ENCODE data around the gene NOSTRIN.

The NOSTRIN gene

DNA sequence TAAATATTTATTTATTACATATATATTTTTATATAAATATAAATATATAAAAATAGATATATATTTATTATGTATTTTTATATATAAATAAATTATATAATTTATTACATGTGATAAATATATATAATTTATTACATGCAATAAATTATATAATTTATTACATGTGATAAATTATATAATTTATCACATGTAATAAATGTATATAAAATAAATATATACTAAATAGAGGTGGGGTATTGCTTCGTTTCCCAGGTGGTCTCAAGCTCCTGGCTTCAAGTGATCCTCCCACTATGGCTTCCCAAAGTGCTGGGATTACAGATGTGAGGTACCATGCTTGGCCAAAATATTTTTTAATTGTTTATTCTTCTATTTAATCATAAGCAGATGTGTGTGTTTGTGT, 95.0 kb downstream of the NOSTRIN start:
- no peak overlapping the region for H3K27ac ChIP-seq
- TF ChIP-seq, protein P1, sequence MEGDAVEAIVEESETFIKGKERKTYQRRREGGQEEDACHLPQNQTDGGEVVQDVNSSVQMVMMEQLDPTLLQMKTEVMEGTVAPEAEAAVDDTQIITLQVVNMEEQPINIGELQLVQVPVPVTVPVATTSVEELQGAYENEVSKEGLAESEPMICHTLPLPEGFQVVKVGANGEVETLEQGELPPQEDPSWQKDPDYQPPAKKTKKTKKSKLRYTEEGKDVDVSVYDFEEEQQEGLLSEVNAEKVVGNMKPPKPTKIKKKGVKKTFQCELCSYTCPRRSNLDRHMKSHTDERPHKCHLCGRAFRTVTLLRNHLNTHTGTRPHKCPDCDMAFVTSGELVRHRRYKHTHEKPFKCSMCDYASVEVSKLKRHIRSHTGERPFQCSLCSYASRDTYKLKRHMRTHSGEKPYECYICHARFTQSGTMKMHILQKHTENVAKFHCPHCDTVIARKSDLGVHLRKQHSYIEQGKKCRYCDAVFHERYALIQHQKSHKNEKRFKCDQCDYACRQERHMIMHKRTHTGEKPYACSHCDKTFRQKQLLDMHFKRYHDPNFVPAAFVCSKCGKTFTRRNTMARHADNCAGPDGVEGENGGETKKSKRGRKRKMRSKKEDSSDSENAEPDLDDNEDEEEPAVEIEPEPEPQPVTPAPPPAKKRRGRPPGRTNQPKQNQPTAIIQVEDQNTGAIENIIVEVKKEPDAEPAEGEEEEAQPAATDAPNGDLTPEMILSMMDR (IDR thresholded peaks at IDR 0.05): no peak
- no peaks in the 10 kb centered on the region for H3K9me3 ChIP-seq (ENCODE audit: control insufficient read depth, low read length)
- H3K4me3 ChIP-seq (ENCODE audit: low read depth, low read length): no peak overlapping the region
- no peak overlapping the region for H2AFZ ChIP-seq
- H3K4me2 ChIP-seq (ENCODE audit: low read length): no peak overlapping the region
- no peaks in the 10 kb centered on the region for H3K27me3 ChIP-seq (ENCODE audit: control insufficient read depth, insufficient read depth, low read length)
- H3K9ac ChIP-seq: no peak overlapping the region
- no peaks in the 10 kb centered on the region for H3K79me2 ChIP-seq
- no peaks in the 10 kb centered on the region for H3K36me3 ChIP-seq (ENCODE audit: control insufficient read depth, insufficient read depth, low read length)
- no peaks in the 10 kb centered on the region for H3K4me1 ChIP-seq

DNA sequence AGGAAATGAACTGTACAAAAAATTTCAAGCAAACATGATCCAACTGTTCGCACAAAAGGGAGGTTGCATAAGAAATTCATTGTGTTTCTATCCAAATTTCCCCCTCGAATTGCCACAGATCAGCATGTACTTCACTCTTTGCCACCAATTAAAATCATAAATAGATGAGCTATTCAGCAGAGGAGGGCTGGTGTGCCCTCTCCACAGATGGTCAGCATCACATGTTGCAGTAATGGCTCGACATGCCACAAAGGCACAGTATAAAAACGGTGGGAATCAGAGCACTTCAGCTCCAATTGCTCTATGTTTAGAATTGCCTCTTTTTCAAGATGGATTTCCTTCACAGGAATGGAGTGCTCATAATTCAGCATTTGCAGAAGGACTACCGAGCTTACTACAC, 98.6 kb downstream of the NOSTRIN start, which contains the start of gene G6PC2:
G6PC2 (plus strand) TSS at position 289 of the 400 bp plus-strand sequence; CDS start at position 330, 41 bp downstream.
- Histone ChIP-seq H3K27me3 (ENCODE audit: control insufficient read depth, insufficient read depth, low read length) (no peaks in the 10 kb centered on the region), H3K9ac (no peak within 1 kb of the TSS), H3K4me2 (ENCODE audit: low read length) (no peak within 1 kb of the TSS), H3K4me1 (no peaks in the 10 kb centered on the region), H2AFZ (no peak within 1 kb of the TSS), H3K79me2 (no peaks in the 10 kb centered on the region), H3K27ac (no peak within 1 kb of the TSS), H3K9me3 (ENCODE audit: control insufficient read depth, low read length) (no peaks in the 10 kb centered on the region), H3K4me3 (ENCODE audit: low read depth, low read length) (no peak within 1 kb of the TSS), H3K36me3 (ENCODE audit: control insufficient read depth, insufficient read depth, low read length) (no peaks in the 10 kb centered on the region)
- TF ChIP-seq, protein P1 (IDR thresholded peaks at IDR 0.05): no peak

DNA sequence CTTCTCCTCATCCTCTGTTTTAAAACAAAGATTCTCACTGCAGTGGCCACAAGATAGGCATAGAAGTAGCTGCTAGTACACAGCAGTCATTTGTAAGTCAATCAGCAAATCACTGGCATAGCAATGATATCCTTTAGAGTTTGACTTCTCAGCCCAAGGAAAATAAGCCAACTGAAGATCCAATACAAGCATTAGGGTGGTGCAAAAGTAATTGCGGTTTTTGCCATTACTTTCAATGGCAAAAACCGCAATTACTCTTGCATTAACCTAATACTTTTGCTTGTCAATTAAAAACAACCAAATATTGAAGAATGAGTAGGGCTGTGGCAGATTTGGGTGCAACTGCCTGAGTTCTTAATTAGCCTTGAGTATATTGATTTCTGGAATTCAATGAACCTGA, 101.5 kb downstream of the NOSTRIN start:
- Histone ChIP-seq H3K27me3 (ENCODE audit: control insufficient read depth, insufficient read depth, low read length) (no peaks in the 10 kb centered on the region), H3K9ac (no peak overlapping the region), H3K4me3 (ENCODE audit: low read depth, low read length) (no peak overlapping the region), H3K36me3 (ENCODE audit: control insufficient read depth, insufficient read depth, low read length) (no peaks in the 10 kb centered on the region), H3K9me3 (ENCODE audit: control insufficient read depth, low read length) (no peaks in the 10 kb centered on the region), H3K27ac (no peak overlapping the region), H2AFZ (no peak overlapping the region), H3K4me1 (no peaks in the 10 kb centered on the region), H3K79me2 (no peaks in the 10 kb centered on the region), H3K4me2 (ENCODE audit: low read length) (no peak overlapping the region)
- TF ChIP-seq, protein P1 (IDR thresholded peaks at IDR 0.05): no peak

DNA sequence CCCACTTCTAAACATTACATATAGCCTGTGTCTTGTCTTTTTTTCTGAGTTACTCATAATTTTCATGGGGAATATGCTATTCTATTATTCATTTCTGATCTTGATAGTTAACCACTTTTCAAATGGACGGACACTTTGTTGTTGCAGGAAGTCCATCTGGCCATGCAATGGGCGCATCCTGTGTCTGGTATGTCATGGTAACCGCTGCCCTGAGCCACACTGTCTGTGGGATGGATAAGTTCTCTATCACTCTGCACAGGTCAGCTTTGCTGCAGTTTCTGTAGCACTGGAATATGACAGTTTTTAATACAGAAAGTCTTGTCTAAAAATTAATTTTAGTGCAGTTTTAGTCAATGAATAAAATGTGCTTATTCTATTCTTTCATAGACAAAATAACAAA, 101.9 kb downstream of the NOSTRIN start:
- no peaks in the 10 kb centered on the region for H3K9me3 ChIP-seq (ENCODE audit: control insufficient read depth, low read length)
- no peak overlapping the region for H2AFZ ChIP-seq
- H3K27ac ChIP-seq: no peak overlapping the region
- no peak overlapping the region for H3K4me2 ChIP-seq (ENCODE audit: low read length)
- H3K36me3 ChIP-seq (ENCODE audit: control insufficient read depth, insufficient read depth, low read length): no peaks in the 10 kb centered on the region
- no peaks in the 10 kb centered on the region for H3K4me1 ChIP-seq
- no peaks in the 10 kb centered on the region for H3K27me3 ChIP-seq (ENCODE audit: control insufficient read depth, insufficient read depth, low read length)
- TF ChIP-seq, protein P1 (IDR thresholded peaks at IDR 0.05): no peak
- no peaks in the 10 kb centered on the region for H3K79me2 ChIP-seq
- no peak overlapping the region for H3K9ac ChIP-seq
- H3K4me3 ChIP-seq (ENCODE audit: low read depth, low read length): no peak overlapping the region

DNA sequence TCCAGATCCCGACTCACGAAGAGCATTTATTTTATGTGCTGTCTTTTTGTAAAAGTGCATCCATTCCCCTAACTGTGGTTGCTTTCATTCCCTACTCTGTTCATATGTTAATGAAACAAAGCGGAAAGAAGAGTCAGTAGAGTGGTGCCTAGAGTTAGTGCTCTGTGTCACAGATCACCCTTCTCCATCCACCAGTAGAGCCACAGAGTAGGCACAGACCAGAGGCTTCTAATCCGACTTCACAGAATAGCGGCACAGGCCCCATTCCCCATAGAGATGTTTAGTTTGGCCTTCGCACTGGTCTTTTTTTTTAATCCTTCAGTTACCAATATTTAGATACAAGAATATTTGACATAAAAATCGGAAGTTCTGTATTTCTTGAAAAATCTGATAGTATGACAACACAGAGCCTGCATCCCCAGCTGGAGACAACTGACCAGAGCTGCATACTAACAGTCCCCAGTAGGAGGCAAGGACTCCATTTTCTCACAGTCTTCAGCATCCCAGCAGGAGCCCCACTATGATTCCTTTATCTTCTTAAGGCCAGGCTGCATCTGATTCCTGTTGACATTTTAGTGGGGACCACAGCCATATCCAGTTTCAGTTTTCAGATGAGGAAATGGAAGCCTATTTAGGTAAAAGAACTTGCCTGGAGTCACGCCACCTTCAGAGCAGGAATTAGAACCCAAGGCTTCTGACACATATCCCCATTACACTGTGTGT, 105.7 kb downstream of the NOSTRIN start:
- TF ChIP-seq, protein P1 (IDR thresholded peaks at IDR 0.05): no peak
- Histone ChIP-seq H3K27me3 (ENCODE audit: control insufficient read depth, insufficient read depth, low read length) (no peaks in the 10 kb centered on the region), H3K9ac (no peak overlapping the region), H3K27ac (no peak overlapping the region), H3K36me3 (ENCODE audit: control insufficient read depth, insufficient read depth, low read length) (no peaks in the 10 kb centered on the region), H3K4me1 (no peaks in the 10 kb centered on the region), H2AFZ (no peak overlapping the region), H3K9me3 (ENCODE audit: control insufficient read depth, low read length) (no peaks in the 10 kb centered on the region), H3K4me3 (ENCODE audit: low read depth, low read length) (no peak overlapping the region), H3K4me2 (ENCODE audit: low read length) (no peak overlapping the region), H3K79me2 (no peaks in the 10 kb centered on the region)
